Esophagus muscularis mucosa (tissue), 3 donors: ENCODE results near the gene PDE4D.

Experiments used
- CTCF ChIP-seq, 3 experiments: fragments of 200-600 bp in 2 of 3; fragments of 450-650 bp in 1 of 3; sonication (generic) in 2 of 3; IDR thresholded peaks; one replicate each; pipeline ENCODE4 v1.5.1; 2017 to 2019; ENCODE audit warnings: antibody characterized with exemption in 3 of 3, mild to moderate bottlenecking in 2 of 3, moderate library complexity in 1 of 3
- POLR2A ChIP-seq: fragments of 450-650 bp; IDR thresholded peaks from one replicate; pipeline ENCODE4 v1.6.1; 2017; ENCODE audit warnings: antibody characterized with exemption, moderate library complexity, mild to moderate bottlenecking, low read depth
- POLR2AphosphoS5 ChIP-seq, 2 donors: sonication (generic); formaldehyde crosslinking; IDR thresholded peaks; one replicate each; pipeline ENCODE4 v1.6.1; 2017; ENCODE audit warnings: antibody characterized with exemption in 2 of 2

- TF ChIP-seq CTCF (IDR thresholded peaks at IDR 0.05), result no peak
- no peak for TF ChIP-seq POLR2A
- no peak for TF ChIP-seq POLR2AphosphoS5 (IDR thresholded peaks at IDR 0.05)
Measured at GRCh38 chr5:59816654-59817300, 76.7 kb downstream of the PDE4D start.
